Adrenal gland (tissue), 5 donors: ENCODE results near the gene KCNN3.

Experiments used
- POLR2A ChIP-seq, 2 donors: fragments of 450-650 bp; IDR thresholded peaks; one replicate each; pipeline ENCODE4 v1.6.1; 2017; ENCODE audit warnings: antibody characterized with exemption in 2 of 2, mild to moderate bottlenecking in 2 of 2, moderate library complexity in 1 of 2
- TF ChIP-seq, protein P1 (sequence below), 6 experiments: fragments of 450-650 bp in 4 of 6; fragments of 200-600 bp in 2 of 6; sonication (generic) in 1 of 6; IDR thresholded peaks; 1 replicate in 5 of 6; 2 replicates in 1 of 6; pipeline versions ENCODE4 v1.5.1 to v1.8.0; 2016 to 2021; ENCODE audit warnings: antibody characterized with exemption in 6 of 6, mild to moderate bottlenecking in 2 of 6, moderate library complexity in 1 of 6
- donor health status: DM: no; HTN: no; CAD: no.

DNA sequence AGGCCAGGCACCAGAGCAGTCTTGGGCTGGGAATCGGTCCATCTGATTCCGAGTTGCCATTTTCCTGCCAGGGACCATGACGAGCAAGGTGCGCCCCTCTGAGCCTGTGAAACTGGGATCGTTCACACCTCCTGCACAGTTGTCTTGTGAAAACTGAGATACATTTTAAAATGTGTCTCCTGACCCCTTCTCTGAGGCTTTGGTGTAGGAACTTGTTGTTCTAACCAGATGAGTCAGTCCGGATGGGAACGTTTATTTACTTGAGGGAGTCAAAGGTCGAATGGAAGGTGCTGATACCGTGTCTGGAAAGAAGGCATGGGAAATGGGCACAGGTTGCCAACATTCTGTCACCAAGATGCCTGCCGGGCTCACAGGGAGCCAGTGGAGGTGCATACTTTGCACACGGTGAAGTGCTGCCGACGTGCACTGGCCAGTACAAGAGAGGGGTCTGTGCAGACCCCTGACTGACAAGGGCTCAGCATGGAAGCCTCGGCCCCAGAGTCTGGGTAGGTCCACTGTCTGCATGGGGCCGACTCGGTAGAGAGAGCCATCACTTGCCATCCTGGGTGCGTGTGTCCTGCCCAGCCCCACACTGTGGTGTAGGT lies 7.4 kb upstream of the KCNN3 start:
- TF ChIP-seq, protein P1, sequence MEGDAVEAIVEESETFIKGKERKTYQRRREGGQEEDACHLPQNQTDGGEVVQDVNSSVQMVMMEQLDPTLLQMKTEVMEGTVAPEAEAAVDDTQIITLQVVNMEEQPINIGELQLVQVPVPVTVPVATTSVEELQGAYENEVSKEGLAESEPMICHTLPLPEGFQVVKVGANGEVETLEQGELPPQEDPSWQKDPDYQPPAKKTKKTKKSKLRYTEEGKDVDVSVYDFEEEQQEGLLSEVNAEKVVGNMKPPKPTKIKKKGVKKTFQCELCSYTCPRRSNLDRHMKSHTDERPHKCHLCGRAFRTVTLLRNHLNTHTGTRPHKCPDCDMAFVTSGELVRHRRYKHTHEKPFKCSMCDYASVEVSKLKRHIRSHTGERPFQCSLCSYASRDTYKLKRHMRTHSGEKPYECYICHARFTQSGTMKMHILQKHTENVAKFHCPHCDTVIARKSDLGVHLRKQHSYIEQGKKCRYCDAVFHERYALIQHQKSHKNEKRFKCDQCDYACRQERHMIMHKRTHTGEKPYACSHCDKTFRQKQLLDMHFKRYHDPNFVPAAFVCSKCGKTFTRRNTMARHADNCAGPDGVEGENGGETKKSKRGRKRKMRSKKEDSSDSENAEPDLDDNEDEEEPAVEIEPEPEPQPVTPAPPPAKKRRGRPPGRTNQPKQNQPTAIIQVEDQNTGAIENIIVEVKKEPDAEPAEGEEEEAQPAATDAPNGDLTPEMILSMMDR (IDR thresholded peaks at IDR 0.05): no peak
- TF ChIP-seq POLR2A (IDR thresholded peaks at IDR 0.05): no peak
